Stomach (tissue), 4 donors: ENCODE results near the gene FAM184A.

ENCODE experiments used
- EP300 ChIP-seq: sonication (generic); formaldehyde crosslinking; IDR thresholded peaks from one replicate; pipeline ENCODE4 v1.6.1; 2017; ENCODE audit warnings: antibody characterized with exemption
- POLR2A ChIP-seq, 4 donors: fragments of 450-650 bp; IDR thresholded peaks; one replicate each; pipeline ENCODE4 v1.6.1; 2016; ENCODE audit warnings: antibody characterized with exemption in 4 of 4, control low read depth in 2 of 4, mild to moderate bottlenecking in 1 of 4, moderate library complexity in 1 of 4
- TF ChIP-seq, protein P1 (sequence below), 7 experiments: fragments of 450-650 bp in 4 of 7; fragments of 200-600 bp in 3 of 7; sonication (generic) in 3 of 7; IDR thresholded peaks; one replicate each; pipeline ENCODE4 v1.5.1; 2016 to 2019; ENCODE audit warnings: antibody characterized with exemption in 7 of 7, control low read depth in 2 of 7, mild to moderate bottlenecking in 1 of 7

DNA sequence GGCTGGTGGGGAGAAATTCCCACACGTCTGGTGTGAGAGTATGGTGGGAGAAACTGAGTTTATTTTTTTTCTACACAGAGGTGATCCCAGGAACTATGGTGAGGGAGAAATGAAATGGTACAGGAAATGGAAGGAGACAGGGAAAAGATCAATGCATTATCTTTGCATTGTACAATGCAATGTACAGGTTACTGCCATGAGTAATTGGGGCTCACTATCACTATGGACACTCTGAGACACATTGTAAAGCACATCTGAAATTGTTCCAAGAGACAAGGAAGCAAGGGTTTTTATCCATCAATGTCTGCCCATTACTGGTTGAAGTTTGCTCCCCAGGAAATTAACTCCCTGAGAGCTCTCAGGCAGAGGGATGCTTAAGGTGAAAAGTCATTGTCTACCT is 21.7 kb upstream of the FAM184A start:
- no peak for TF ChIP-seq EP300
- TF ChIP-seq, protein P1, sequence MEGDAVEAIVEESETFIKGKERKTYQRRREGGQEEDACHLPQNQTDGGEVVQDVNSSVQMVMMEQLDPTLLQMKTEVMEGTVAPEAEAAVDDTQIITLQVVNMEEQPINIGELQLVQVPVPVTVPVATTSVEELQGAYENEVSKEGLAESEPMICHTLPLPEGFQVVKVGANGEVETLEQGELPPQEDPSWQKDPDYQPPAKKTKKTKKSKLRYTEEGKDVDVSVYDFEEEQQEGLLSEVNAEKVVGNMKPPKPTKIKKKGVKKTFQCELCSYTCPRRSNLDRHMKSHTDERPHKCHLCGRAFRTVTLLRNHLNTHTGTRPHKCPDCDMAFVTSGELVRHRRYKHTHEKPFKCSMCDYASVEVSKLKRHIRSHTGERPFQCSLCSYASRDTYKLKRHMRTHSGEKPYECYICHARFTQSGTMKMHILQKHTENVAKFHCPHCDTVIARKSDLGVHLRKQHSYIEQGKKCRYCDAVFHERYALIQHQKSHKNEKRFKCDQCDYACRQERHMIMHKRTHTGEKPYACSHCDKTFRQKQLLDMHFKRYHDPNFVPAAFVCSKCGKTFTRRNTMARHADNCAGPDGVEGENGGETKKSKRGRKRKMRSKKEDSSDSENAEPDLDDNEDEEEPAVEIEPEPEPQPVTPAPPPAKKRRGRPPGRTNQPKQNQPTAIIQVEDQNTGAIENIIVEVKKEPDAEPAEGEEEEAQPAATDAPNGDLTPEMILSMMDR (IDR thresholded peaks at IDR 0.05): no peak
- TF ChIP-seq POLR2A (IDR thresholded peaks at IDR 0.05): no peak
